Central memory CD4-positive, alpha-beta T cell (primary cell): ENCODE measurements around the gene STAT5A.
"Not testable (repeated sequence)": the region's sequence is repeated elsewhere in the genome, so short reads cannot be mapped to it uniquely, and the experiment has no call there.

Experiments used
- DNase-seq: peaks from one replicate; pipeline ENCODE4 v3.0.0; 2022

The STAT5A gene

GRCh38 chr17:42338427-42338985 is 50.2 kb downstream of the STAT5A start:
- no peak for DNase-seq

GRCh38 chr17:42339221-42339620 is 50.9 kb downstream of the STAT5A start:
- DNase-seq = no peak

- no peak for DNase-seq
Observed at GRCh38 chr17:42340691-42341127, 52.4 kb downstream of the STAT5A start.

- no peak for DNase-seq
Observed at GRCh38 chr17:42341568-42341967, 53.3 kb downstream of the STAT5A start.

GRCh38 chr17:42342242-42343008 is 54.1 kb downstream of the STAT5A start:
- DNase-seq = no peak

GRCh38 chr17:42345396-42346073 is 57.2 kb downstream of the STAT5A start:
- no peak for DNase-seq

- no peak for DNase-seq
Observed at GRCh38 chr17:42346481-42346880, 58.2 kb downstream of the STAT5A start.

GRCh38 chr17:42347198-42347597 is 58.9 kb downstream of the STAT5A start:
- no peak for DNase-seq

- DNase-seq = no peak
Observed at GRCh38 chr17:42347606-42348005, 59.3 kb downstream of the STAT5A start.

GRCh38 chr17:42348104-42348503 is 59.8 kb downstream of the STAT5A start:
- DNase-seq = no peak

GRCh38 chr17:42354956-42355843 is 66.9 kb downstream of the STAT5A start:
- DNase-seq = no peak

GRCh38 chr17:42358434-42358833 is 70.1 kb downstream of the STAT5A start:
- DNase-seq = no peak

- DNase-seq = no peak
Observed at GRCh38 chr17:42359133-42359532, 70.8 kb downstream of the STAT5A start.

GRCh38 chr17:42360388-42360787 is 72.1 kb downstream of the STAT5A start:
- not testable (repeated sequence) for DNase-seq
